Right ventricle myocardium inferior (tissue), 1 donor: ENCODE data around the gene FBN1. TPM values are rescaled to one million over a fixed set of nuclear protein-coding genes. Genes with fewer than 3 reads are reported as not detected.

ENCODE experiments used
- ATAC-seq: fragments of 200-7000 bp; cut with Tn5 transposase; one replicate; pipeline ENCODE4 v1.9.1; 2020; ENCODE audit warnings: mild to moderate bottlenecking, moderate library complexity
- DNase-seq: peaks from one replicate; pipeline ENCODE4 v3.0.0; 2021; ENCODE audit errors: missing footprints
- intact Hi-C: fragments of 100-400 bp; cut with DNase I; formaldehyde crosslinking; loops from one replicate; pipeline ENCODE4 v1.11.0; 2022
- total RNA-seq: library from RNA; stranded (reverse); fragmentation: NEBNext Ultra II Directional; extraction: Animal tissue kit (Norgen Biotek cat#: 25700); gene quantifications from one replicate; pipeline ENCODE4 v1.2.1, GENCODE V29; 2021
- donor health status: DM: no; HTN: yes; CAD: no; lungs with severe emphysema.

The FBN1 gene
- total RNA-seq, 1 donor from 2014 or later, result 41.0 TPM

- intact Hi-C loops, result loop anchor here (5.0 kb wide), 1 partner anchor 142 kb away; the partner anchor contains the start of gene FBN1
- DNase-seq (no peak), ATAC-seq (no peak)
Measured at GRCh38 chr15:48505067-48505466, 140.4 kb downstream of the FBN1 start.

DNA sequence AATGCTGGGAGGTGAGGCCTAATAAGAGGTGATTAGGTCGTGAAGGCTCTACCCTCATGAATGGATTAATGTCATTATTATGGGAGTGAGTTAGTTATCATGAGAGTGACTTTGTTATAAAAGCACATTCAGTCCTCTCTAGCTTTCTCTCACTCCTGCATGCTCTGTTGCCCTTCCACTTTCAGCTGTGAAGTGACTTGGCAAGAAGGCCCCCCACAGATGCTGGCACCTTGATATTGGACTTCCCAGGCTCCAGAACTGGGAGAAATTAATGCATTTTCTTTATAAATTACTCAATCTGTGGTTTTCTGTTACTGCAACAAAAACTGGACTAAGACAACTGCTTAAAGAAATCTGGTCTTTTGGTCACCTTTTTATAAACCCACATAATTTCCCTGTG lies 144.3 kb downstream of the FBN1 start:
- intact Hi-C loops, result no loop called here
- ATAC-seq, result no peak
- DNase-seq, result no peak

DNA sequence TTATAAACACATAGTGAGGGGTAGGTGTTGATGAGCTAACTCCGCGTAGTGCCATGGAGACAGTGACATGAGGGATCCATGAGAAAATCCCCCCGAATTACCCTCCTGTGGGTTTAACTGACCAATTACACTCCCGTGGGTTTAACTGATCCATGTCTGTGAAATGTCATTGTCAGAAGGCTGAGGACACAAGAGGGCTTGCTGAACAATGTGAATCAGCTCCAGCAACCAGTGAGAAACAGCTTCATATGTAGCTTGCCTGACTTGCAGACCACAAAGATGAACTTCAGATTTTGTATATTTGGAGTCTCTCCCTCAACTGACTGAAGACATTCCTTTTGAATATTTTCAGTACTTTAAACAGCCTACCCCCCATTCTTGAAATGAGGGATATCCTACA lies 144.9 kb downstream of the FBN1 start:
- DNase-seq, result no peak
- intact Hi-C loops, result no loop called here
- ATAC-seq, result no peak

DNA sequence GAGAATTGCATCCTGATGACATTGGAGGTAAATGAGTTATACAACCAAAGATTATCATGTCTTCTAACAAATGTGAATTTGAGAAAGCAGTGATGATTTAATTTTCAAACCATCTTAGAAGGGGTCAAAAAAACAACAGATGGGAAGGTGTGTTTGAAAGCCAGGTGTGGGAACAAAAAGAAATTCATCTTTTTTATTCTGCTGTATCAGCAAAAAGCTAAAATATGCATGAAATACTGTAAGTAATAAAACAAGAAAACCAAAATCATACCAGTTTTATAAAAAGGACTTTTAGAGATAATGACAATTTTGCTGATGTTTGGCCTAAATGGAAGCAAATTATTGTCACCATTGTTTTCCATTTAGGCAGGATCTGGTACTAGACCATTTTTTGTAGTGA lies 145.5 kb downstream of the FBN1 start:
- no peak for ATAC-seq
- DNase-seq, result no peak
- intact Hi-C loops, result no loop called here

DNA sequence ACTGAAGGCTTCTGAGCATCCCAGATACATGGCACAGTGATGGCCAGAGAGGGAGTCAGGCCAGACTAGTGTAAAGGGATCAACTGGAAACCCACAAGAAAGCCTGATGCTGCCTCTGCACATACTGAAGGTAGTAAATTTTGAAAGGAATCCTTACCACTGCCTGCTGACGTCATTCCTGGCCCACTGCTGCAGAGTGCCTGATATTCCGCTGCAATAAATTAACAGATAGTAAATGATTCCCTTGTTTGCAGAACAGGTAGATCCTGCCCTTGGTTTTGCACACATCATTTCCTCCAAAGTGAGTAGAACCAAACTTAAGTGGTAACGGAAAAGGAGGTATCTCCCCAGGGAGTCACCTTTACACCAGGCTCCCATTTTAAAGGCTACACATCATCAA lies 146.7 kb downstream of the FBN1 start:
- DNase-seq (no peak), ATAC-seq (no peak)
- intact Hi-C loops, result no loop called here

DNA sequence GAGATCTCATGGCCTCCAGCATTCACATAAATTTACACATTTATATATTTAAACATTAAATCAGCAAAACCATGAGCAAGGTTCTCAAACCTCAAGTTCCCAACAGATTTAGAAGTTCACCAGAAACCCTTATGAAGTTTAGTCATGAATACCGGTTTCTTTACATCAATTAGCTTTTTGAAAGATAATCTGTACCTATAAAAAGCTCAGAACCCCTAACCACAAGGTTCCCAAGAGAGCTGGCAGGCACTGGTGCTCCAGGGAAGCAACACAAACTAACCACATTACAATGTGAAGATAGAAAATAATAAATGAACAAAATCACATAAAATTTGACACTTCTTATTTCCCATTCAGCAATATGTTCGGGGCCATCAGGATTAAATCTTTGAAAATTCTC lies 150.9 kb downstream of the FBN1 start:
- DNase-seq, result no peak
- intact Hi-C loops, result no loop called here
- no peak for ATAC-seq

GRCh38 chr15:48493763-48494225 lies 151.7 kb downstream of the FBN1 start:
- ATAC-seq, result no peak
- DNase-seq, result no peak
- intact Hi-C loops, result no loop called here

- ATAC-seq (peak; percentile 92), DNase-seq (no peak)
- intact Hi-C loops, result no loop called here
Measured at GRCh38 chr15:48493084-48493762, 152.3 kb downstream of the FBN1 start.

- ATAC-seq, result no peak
- no peak for DNase-seq
- intact Hi-C loops, result no loop called here
Measured at GRCh38 chr15:48486228-48486627, 159.3 kb downstream of the FBN1 start.

DNA sequence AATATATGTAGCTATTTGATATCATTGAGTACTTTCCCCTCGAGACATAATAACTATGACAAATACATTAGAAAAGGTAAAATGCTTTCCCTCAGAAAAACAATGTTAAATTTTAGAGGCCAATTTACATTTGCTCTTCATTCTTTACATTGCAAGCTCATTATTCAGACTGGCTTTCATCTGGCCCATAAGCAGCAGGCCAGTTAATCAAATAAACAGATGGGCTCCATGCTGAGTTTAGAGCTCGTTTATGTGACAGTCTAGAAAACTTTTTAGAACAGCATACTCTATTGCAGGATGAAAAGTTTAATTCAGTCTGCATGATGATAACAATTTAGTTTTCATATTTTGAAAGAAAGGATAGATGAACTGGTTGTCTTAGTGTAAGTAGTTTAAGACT lies 163.7 kb downstream of the FBN1 start:
- intact Hi-C loops, result no loop called here
- no peak for DNase-seq
- no peak for ATAC-seq

DNA sequence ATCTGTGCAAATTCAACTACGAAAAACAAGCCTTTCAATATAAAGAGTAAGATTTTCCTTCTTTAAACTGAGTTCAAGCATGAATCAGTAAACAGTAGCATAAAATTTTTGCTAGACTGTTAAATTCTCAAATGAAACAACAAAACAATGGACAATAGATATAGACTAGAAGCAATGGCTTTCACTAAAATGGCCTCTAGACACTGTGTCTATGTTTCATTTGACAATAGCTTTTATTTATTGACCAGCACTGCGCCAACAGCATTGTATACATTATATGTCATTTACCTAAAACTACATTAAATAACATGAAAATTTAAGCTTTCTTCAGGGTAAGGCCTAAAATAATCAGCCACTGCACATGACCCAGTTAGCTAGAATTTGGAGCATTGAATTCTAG lies 165.8 kb downstream of the FBN1 start:
- ATAC-seq (no peak), DNase-seq (no peak)
- intact Hi-C loops, result no loop called here

DNA sequence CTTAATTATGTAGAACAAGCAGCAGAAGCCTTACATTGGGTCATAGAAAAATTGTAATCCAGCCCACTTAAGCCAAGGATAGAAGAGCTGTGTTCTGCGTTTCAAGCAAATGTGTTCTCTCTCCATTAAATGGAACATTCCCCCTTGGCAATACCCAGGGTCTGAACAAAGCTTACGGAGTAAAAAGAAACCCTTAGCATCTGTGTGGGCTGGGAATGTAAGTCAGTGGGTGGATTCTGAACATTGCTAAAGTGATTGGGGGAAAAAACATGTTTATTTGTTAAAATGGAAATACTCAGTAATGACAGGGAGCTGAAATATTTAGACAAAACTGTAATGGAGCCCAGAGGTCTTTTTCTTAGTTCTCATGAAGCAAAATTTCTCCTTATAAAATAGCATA lies 166.9 kb downstream of the FBN1 start:
- DNase-seq (no peak), ATAC-seq (no peak)
- intact Hi-C loops, result no loop called here

GRCh38 chr15:48477795-48478360 lies 167.6 kb downstream of the FBN1 start:
- peak; percentile 5 for ATAC-seq
- intact Hi-C loops, result no loop called here
- no peak for DNase-seq

DNA sequence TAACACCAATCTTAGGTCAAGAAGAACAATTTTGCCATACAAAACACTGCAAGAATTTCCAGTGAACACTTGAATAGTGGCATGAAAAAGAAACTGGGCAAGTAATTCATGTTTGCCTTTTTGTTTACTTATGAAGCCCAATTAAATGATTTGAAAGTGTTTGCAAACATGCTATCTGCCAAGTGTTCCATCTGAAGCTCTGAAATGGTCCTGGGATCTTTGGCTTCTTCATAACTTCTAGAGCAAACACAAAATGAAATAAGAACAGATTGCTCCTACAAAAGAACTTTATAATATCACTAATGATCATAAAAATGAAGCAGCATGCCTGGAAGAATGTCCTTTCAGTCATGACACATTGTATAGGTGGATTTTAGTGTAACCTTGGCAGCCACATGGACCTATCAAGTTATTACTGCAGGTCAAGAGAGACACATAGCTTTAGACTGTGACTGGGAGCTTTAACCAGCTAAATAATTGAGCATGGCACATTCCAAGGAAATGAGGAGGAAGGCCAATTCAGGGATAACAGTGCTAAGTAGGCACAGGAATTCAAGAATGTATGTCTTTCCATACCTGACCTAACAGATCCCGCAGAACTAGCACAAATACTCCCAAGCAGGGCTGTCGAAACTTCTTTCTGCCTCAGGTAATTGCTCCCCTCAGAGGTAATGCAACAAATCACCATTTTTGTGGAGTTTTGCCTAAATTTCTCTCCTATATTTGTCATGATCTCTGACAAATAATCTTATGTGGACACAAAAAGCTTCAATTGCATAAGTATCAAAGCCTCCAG lies 169.7 kb downstream of the FBN1 start:
- intact Hi-C loops, result no loop called here
- ATAC-seq (no peak), DNase-seq (no peak)

GRCh38 chr15:48473667-48474066 lies 171.8 kb downstream of the FBN1 start:
- intact Hi-C loops, result no loop called here
- ATAC-seq, result no peak
- no peak for DNase-seq

DNA sequence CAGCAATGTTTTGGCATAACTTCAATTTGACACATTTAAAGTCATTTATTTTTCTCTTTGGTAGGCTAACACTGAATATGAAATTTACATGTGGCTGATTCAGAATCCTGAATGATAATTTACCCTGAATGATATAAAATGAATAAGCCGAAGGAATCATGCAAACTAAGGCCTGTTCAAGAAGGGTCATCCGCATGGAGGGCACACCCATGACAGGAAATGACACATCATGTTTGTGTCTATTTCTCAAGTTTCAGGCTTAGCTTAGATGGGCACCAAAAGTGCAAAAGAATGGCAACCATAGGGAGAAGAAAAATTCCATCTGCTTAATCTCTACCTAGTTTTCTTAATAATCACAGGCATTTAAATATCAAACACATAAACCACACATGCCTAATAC lies 172.8 kb downstream of the FBN1 start:
- ATAC-seq (no peak), DNase-seq (no peak)
- intact Hi-C loops, result no loop called here

- intact Hi-C loops, result no loop called here
Measured at GRCh38 chr15:48471073-48471472, 174.4 kb downstream of the FBN1 start.

GRCh38 chr15:48470096-48470495 lies 175.4 kb downstream of the FBN1 start:
- DNase-seq, result no peak
- intact Hi-C loops, result no loop called here
- ATAC-seq, result no peak

More at GRCh38 chr15:48471073-48471472, 174.4 kb downstream of the FBN1 start:
- ATAC-seq (no peak), DNase-seq (no peak)

DNA sequence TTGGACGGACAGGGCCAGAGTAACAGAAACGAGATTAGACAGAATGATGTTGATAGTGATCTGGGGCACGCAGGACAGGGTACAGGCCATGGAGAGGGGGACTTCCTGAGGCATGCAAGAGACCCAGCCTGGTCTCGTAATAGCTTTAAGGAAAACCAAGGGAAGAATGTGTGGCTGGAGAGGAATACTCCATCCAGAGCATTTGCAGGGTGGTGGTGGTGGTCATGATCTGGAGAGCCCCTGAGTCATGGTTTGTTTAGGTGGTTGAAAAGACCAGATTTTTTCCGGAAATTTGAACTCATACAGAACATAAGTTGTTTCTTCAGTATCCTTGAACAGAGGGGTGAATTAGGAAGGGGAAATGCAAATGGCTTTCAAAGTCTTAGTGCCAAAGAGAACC lies 175.8 kb downstream of the FBN1 start:
- ATAC-seq (no peak), DNase-seq (no peak)
- intact Hi-C loops, result no loop called here

- ATAC-seq (no peak), DNase-seq (no peak)
- intact Hi-C loops, result no loop called here
Measured at GRCh38 chr15:48469271-48469670, 176.2 kb downstream of the FBN1 start.
